ENCODE results near the gene GCLC.
"Not testable (repeated sequence)": the region's sequence is repeated elsewhere in the genome, so short reads cannot be mapped to it uniquely, and the experiment has no call there.

The GCLC gene

GRCh38 chr6:53496797-53497375 lies 48.0 kb downstream of the GCLC start:
- H3K4me3 Mint-ChIP-seq, result no peak overlapping the region
- no peak overlapping the region for H3K27ac Mint-ChIP-seq
- DNase-seq (ENCODE audit: low spot score in 2 of 2) (no peak), ATAC-seq (no peak)
- H3K36me3 Mint-ChIP-seq, result peaks cover 31% of the 10 kb centered on the region
- no peaks in the 10 kb centered on the region for H3K9me3 Mint-ChIP-seq
- H3K4me1 Mint-ChIP-seq, result peaks cover 16% of the 10 kb centered on the region

GRCh38 chr6:53495506-53496499 lies 49.1 kb downstream of the GCLC start:
- ATAC-seq (no peak), DNase-seq (ENCODE audit: low spot score in 2 of 2) (no peak)
- Mint-ChIP-seq H3K9me3 (no peaks in the 10 kb centered on the region), H3K36me3 (peaks cover 27% of the 10 kb centered on the region), H3K4me1 (peaks cover 16% of the 10 kb centered on the region), H3K4me3 (no peak overlapping the region), H3K27ac (peak overlapping the region; percentile 73)

DNA sequence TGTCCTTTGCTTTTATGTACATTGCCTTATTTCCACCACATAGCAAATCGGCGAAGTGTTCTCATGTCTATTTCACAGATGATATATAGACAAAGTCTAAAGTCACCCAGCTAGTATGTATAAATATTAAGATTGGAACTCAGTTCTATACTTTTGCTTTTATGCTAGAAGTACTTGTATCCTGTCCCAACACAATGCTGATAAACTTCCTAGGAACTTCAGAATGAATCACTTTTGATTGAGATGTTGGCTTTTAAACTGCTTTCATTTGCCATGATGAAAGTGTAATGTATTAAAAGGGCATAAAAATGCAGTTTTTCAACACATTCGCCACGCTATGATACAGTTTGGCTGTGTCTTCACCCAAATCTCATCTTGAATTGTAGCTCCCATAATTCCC lies 50.8 kb downstream of the GCLC start:
- no peak for DNase-seq (ENCODE audit: low spot score in 2 of 2)
- H3K4me1 Mint-ChIP-seq, result peaks cover 16% of the 10 kb centered on the region

GRCh38 chr6:53493635-53494025 lies 51.3 kb downstream of the GCLC start:
- Mint-ChIP-seq H3K36me3 (peaks cover 10% of the 10 kb centered on the region), H3K4me1 (peaks cover 16% of the 10 kb centered on the region), H3K27ac (peak overlapping the region; percentile 11), H3K9me3 (no peaks in the 10 kb centered on the region), H3K4me3 (peak overlapping the region; percentile 24)
- ATAC-seq, result no peak
- DNase-seq (ENCODE audit: low spot score in 2 of 2), result no peak

More for the DNA sequence above, 50.8 kb downstream of the GCLC start:
- Mint-ChIP-seq H3K27ac (peak overlapping the region; percentile 73), H3K4me3 (no peak overlapping the region), H3K9me3 (no peaks in the 10 kb centered on the region), H3K36me3 (peaks cover 14% of the 10 kb centered on the region)
- no peak for ATAC-seq

GRCh38 chr6:53492860-53493634 lies 51.9 kb downstream of the GCLC start:
- DNase-seq (ENCODE audit: low spot score in 2 of 2) (peak; percentile 11 to 64), ATAC-seq (peak; percentile 99)
- Mint-ChIP-seq H3K27ac (peak overlapping the region; percentile 11), H3K4me3 (peak overlapping the region; percentile 24), H3K9me3 (no peaks in the 10 kb centered on the region), H3K4me1 (peaks cover 16% of the 10 kb centered on the region), H3K36me3 (peaks cover 4% of the 10 kb centered on the region)

DNA sequence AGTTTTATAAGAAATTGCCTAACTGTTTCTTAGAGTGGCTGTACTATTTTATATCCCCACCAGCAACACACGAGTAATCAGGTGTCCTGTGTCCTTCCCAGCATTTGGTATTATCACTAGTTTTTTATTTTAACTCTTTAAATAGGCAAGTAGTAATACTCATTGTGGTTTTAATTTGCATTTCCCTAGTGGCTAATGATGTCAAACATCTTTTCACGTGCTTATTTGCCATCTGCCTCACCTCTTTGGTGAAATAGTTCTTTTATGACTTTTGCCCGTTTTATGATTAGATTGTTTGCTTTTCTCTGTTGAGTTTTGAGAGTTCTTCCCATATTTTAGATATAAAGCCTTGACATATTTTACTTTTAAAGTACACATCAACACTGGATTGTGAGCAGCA lies 57.8 kb downstream of the GCLC start:
- DNase-seq (ENCODE audit: low spot score in 2 of 2) (no peak), ATAC-seq (no peak)
- H3K27ac Mint-ChIP-seq, result no peak overlapping the region
- no peaks in the 10 kb centered on the region for H3K9me3 Mint-ChIP-seq
- H3K36me3 Mint-ChIP-seq, result no peaks in the 10 kb centered on the region
- no peak overlapping the region for H3K4me3 Mint-ChIP-seq
- no peaks in the 10 kb centered on the region for H3K4me1 Mint-ChIP-seq

GRCh38 chr6:53486679-53487078 lies 58.2 kb downstream of the GCLC start:
- DNase-seq (ENCODE audit: low spot score in 2 of 2), result no peak
- H3K9me3 Mint-ChIP-seq, result no peaks in the 10 kb centered on the region
- H3K27ac Mint-ChIP-seq, result no peak overlapping the region
- ATAC-seq, result no peak
- H3K4me1 Mint-ChIP-seq, result peaks cover under 1% of the 10 kb centered on the region
- no peak overlapping the region for H3K4me3 Mint-ChIP-seq
- H3K36me3 Mint-ChIP-seq, result no peaks in the 10 kb centered on the region

- Mint-ChIP-seq H3K4me3 (no peak overlapping the region), H3K36me3 (no peaks in the 10 kb centered on the region), H3K9me3 (no peaks in the 10 kb centered on the region), H3K27ac (no peak overlapping the region), H3K4me1 (peaks cover 13% of the 10 kb centered on the region)
- DNase-seq (ENCODE audit: low spot score in 2 of 2) (peak; percentile 63 to 85), ATAC-seq (peak; percentile 39)
These were observed 60.2 kb downstream of the GCLC start for GRCh38 chr6:53484476-53485280.

DNA sequence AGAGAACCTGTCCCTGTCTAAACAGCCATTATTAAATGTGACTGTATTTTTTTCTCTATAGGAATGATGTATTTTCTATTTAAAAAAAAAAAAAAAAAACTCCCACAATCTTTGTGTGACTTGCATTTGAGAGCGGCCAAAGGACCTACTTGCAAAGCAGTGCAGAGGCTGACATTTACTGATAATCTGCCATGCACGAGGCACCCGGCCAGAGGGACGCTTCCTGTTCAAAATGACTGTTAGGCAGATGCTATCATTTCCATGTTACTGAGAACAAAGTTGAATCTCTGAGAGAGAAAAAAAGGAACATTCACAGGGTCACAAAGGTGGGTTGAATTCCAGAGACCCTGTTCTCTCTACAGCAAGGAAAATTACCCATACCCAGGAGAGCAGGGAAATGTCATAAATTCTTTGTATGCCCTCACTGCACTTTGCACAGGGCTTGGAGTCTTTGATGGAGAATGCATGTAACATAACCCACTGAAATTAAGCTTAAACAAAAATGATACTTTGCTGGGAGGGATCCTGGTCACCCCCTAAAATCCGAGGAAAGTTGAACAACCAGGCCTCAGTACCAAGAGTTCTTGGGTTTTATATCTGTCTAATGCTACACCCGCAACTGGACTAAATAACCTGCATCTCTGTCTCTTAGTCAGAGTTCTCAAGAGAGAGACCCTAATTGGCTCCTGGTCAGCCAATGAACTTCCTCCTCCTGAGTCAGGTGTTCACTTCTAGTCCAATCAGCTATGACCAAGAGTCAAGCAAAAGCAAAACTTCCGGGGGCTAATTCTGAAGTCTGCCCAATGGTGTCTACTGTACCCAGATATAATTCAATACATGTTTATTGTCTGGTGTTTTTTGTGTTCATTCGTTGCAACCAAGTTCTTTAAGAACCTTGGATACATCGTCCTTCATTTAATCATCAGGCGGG lies 61.2 kb downstream of the GCLC start:
- DNase-seq (ENCODE audit: low spot score in 2 of 2) (no peak), ATAC-seq (peak; percentile 61)
- H3K9me3 Mint-ChIP-seq, result no peaks in the 10 kb centered on the region
- peaks cover 13% of the 10 kb centered on the region for H3K4me1 Mint-ChIP-seq
- no peaks in the 10 kb centered on the region for H3K36me3 Mint-ChIP-seq
- H3K27ac Mint-ChIP-seq, result no peak overlapping the region
- no peak overlapping the region for H3K4me3 Mint-ChIP-seq

DNA sequence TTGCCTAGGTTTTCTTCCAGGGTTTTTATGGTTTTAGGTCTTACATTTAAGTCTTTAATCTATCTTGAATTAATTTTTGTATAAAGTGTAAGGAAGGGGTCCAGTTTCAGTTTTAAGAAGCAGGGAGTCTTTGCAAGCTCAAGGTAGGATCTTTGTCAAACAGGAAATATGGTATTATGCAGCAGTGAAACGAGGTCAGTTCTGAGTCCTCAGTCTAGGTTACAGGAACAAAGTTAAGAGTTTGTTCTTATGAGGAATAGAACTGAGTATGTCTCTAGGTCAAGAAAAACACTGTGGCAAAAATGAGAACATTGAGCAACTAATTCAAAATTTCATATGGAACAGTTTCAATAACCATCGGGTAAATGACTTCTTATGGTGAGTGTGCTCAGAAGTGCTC lies 63.6 kb downstream of the GCLC start:
- Mint-ChIP-seq H3K9me3 (no peaks in the 10 kb centered on the region), H3K4me1 (peaks cover 13% of the 10 kb centered on the region), H3K27ac (peak overlapping the region; percentile 53), H3K36me3 (no peaks in the 10 kb centered on the region), H3K4me3 (no peak overlapping the region)
- ATAC-seq (peak; percentile 84), DNase-seq (ENCODE audit: low spot score in 2 of 2) (no peak)

DNA sequence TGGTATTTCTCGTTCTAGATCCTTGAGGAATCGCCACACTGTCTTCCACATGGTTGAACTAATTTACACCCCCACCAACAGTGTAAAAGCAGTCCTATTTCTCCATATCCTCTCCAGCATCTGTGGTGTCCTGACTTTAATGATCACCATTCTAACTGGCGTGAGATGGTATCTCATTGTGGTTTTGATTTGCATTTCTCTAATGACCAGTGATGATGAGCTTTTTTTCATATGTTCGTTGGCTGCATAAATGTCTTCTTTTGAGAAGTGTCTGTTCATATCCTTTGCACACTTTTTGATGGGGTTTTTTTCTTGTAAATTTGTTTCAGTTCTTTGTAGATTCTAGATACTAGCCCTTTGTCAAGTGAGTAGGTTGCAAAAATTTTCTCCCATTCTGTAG lies 64.1 kb downstream of the GCLC start:
- Mint-ChIP-seq H3K4me1 (peaks cover 13% of the 10 kb centered on the region), H3K27ac (peak overlapping the region; percentile 53)
- ATAC-seq; DNase-seq (ENCODE audit: low spot score in 2 of 2); H3K4me3 Mint-ChIP-seq; H3K9me3 Mint-ChIP-seq; H3K36me3 Mint-ChIP-seq: not testable (repeated sequence)

DNA sequence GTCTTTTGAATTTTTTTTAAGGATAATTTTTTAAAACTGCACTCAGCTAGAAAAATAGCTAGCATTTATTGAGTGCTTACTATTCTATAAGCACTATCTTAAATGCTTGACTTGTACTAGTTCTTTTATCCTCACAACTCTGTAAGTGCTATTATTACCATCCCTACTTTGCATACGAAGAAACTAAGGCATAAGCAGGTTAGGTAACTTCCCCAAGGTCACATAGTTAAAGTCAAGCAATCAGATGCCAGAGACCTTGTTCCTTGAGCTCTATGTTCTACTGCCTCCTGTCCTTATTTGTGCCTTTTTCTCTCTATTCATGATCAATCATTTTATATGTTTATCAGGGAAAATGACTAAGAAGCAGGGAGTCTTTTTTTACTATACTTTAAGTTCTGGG lies 65.0 kb downstream of the GCLC start:
- peaks cover 13% of the 10 kb centered on the region for H3K4me1 Mint-ChIP-seq

GRCh38 chr6:53476964-53477363 lies 67.9 kb downstream of the GCLC start:
- ATAC-seq, result no peak
- no peak overlapping the region for H3K27ac Mint-ChIP-seq
- H3K36me3 Mint-ChIP-seq, result no peaks in the 10 kb centered on the region
- H3K4me1 Mint-ChIP-seq, result peaks cover 13% of the 10 kb centered on the region
- H3K9me3 Mint-ChIP-seq, result no peaks in the 10 kb centered on the region
- no peak for DNase-seq (ENCODE audit: low spot score in 2 of 2)
- H3K4me3 Mint-ChIP-seq, result no peak overlapping the region

More for the DNA sequence above, 65.0 kb downstream of the GCLC start:
- DNase-seq (ENCODE audit: low spot score in 2 of 2) (no peak), ATAC-seq (no peak)
- no peak overlapping the region for H3K4me3 Mint-ChIP-seq
- no peaks in the 10 kb centered on the region for H3K36me3 Mint-ChIP-seq
- H3K9me3 Mint-ChIP-seq, result no peaks in the 10 kb centered on the region
- no peak overlapping the region for H3K27ac Mint-ChIP-seq

DNA sequence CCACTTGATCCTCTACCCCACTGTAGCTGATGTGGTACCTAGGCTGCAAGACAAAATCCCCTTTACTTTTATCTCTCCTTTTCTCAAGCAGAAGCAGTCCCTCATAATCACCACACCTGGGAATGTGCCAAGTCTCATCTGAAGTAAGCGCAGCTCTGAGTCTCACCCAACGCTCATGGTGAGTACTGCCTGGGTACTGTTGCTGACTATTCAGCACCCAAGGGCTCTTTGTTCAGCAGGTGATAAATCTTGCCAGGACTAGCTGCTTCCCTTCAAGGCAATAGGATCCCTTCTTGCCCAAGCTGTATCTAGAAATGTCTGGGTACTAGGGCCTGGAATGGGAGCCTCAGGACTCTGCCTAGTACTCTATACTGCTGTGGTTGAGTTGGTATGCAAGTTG lies 70.9 kb downstream of the GCLC start:
- peak; percentile 34 for ATAC-seq
- Mint-ChIP-seq H3K36me3 (no peaks in the 10 kb centered on the region), H3K9me3 (no peaks in the 10 kb centered on the region), H3K4me3 (no peak overlapping the region), H3K4me1 (no peaks in the 10 kb centered on the region), H3K27ac (no peak overlapping the region)
- no peak for DNase-seq (ENCODE audit: low spot score in 2 of 2)
